Smooth muscle cell (in vitro differentiated cells): ENCODE data around the gene RASAL1. TPM values are rescaled to one million over a fixed set of nuclear protein-coding genes. Genes with fewer than 3 reads are reported as not detected.

Experiments used
- DNase-seq: peaks from one replicate; lab custom pipeline; 2025; ENCODE audit not compliant: unreplicated experiment; lab: John Stamatoyannopoulos, UW
- H2AFZ ChIP-seq: fragments of 200-600 bp; sonication (generic); 2 replicates; pipeline ENCODE4 v1.6.0; 2016; ENCODE audit warnings: antibody characterized with exemption, low read depth, mild to moderate bottlenecking
- H3F3A ChIP-seq: fragments of 200-600 bp; sonication (generic); 2 replicates; pipeline ENCODE4 v1.6.0; 2017; ENCODE audit warnings: antibody characterized with exemption, low read depth
- H3K27ac ChIP-seq: fragments of 200-600 bp; sonication (generic); 2 replicates; pipeline ENCODE4 v1.5.1; 2016; ENCODE audit warnings: low read depth, mild to moderate bottlenecking
- H3K27me3 ChIP-seq: fragments of 200-600 bp; sonication (generic); 2 replicates; pipeline ENCODE4 v1.6.1; 2016; ENCODE audit warnings: low read depth, mild to moderate bottlenecking
- H3K36me3 ChIP-seq: fragments of 200-600 bp; sonication (generic); 2 replicates; pipeline ENCODE4 v1.5.1; 2016; ENCODE audit warnings: low read depth
- H3K4me1 ChIP-seq: fragments of 200-600 bp; sonication (generic); 2 replicates; pipeline ENCODE4 v1.5.1; 2016; ENCODE audit warnings: low read depth
- H3K4me2 ChIP-seq: fragments of 200-600 bp; sonication (generic); 2 replicates; pipeline ENCODE4 v1.6.0; 2016; ENCODE audit warnings: mild to moderate bottlenecking
- H3K4me3 ChIP-seq: fragments of 200-600 bp; sonication (generic); 2 replicates; pipeline ENCODE4 v1.5.1; 2016; ENCODE audit warnings: mild to moderate bottlenecking
- H3K79me2 ChIP-seq: fragments of 200-600 bp; sonication (generic); 2 replicates; pipeline ENCODE4 v1.6.0; 2016; ENCODE audit warnings: low read depth, mild to moderate bottlenecking
- H3K9ac ChIP-seq: fragments of 200-600 bp; sonication (generic); 2 replicates; pipeline ENCODE4 v1.6.0; 2016; ENCODE audit warnings: low read depth
- H3K9me3 ChIP-seq: fragments of 200-600 bp; sonication (generic); replicated peaks from 2 replicates; pipeline ENCODE4 v1.5.1; 2016; ENCODE audit warnings: low read depth
- H4K20me1 ChIP-seq: fragments of 200-600 bp; sonication (generic); 2 replicates; pipeline ENCODE4 v1.6.0; 2016; ENCODE audit warnings: low read depth
- WGBS: methylation state at CpG from one replicate; pipeline ENCODE4 v1.1.7; 2016; ENCODE audit warnings: low lambda C conversion rate; 5-methylcytosine and 5-hydroxymethylcytosine counted together
- polyA plus RNA-seq: library from polyadenylated mRNA; unstranded; fragments of >200 nt; fragmentation: Nextera tagmentation; extraction: Ambion mirVana; gene quantifications from 2 replicates; pipeline ENCODE4 v1.2.1, GENCODE V29; 2016
- total RNA-seq: library from RNA; depleted of rRNA; stranded (reverse); fragments of >200 nt; gene quantifications from 2 replicates; pipeline ENCODE4 v1.2.3, GENCODE V29; 2014
- TF ChIP-seq, protein P1 (sequence below): fragments of 200-600 bp; sonication (generic); IDR thresholded peaks from 2 replicates; pipeline ENCODE4 v1.5.1; 2017; ENCODE audit warnings: borderline replicate concordance, mild to moderate bottlenecking, antibody characterized with exemption; ENCODE audit not compliant: insufficient read depth, poor library complexity, severe bottlenecking

Gene RASAL1
- total and polyA plus RNA-seq, 2 experiments from 2014 or later = not detected

DNA sequence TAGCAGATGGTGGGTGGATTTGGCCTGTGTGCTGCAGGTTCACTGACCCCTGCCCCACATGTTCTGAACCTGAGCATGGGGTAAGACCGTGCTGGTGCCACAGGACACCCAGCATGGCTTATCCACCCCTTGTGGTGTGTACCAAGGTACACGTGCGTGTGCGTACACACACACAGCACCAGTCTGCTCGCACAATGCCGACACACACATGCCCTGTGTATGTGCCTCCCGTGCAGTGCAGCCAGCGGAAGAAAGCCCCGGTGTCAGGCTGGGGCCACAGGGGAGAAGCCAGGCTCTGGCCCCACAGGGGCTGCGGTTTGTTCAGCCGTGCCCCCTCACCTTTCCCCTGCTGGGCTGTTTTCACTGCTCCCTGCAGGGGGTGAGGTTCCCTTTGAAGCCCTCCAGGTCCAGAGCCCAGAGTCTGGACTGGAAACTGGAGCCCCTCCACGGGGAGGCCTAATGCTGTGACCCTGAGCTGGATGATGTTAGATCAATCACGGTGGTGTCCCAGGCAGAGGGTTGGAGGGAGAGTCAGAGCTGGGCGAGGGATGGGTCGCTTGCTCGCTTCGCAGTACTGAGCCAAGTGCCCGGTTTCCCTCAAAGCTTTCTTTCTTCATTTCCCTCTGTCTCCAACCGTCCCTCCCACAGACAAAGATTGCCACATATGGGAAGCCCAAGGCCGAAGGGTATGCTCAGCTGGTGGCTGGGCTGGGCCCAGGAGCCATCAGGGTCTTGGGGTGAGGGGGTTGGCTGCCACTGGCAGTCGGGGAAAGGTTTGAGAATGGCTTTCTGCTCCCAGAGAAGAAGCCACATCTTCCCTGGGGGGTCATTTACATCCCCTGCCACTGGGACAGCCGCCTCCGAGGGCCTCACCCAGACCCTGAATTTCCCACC lies 72.8 kb downstream of the RASAL1 start:
- H3K4me3 ChIP-seq = no peak overlapping the region
- H3K27me3 ChIP-seq = peaks cover 33% of the 10 kb centered on the region
- H4K20me1 ChIP-seq = no peaks in the 10 kb centered on the region
- H3K4me1 ChIP-seq = no peaks in the 10 kb centered on the region
- H3K9me3 ChIP-seq = no peaks in the 10 kb centered on the region
- 75% methylated on average over 23 of the region's 23 CpGs for WGBS
- H3K9ac ChIP-seq = no peak overlapping the region
- H3K4me2 ChIP-seq = no peak overlapping the region
- TF ChIP-seq, protein P1, sequence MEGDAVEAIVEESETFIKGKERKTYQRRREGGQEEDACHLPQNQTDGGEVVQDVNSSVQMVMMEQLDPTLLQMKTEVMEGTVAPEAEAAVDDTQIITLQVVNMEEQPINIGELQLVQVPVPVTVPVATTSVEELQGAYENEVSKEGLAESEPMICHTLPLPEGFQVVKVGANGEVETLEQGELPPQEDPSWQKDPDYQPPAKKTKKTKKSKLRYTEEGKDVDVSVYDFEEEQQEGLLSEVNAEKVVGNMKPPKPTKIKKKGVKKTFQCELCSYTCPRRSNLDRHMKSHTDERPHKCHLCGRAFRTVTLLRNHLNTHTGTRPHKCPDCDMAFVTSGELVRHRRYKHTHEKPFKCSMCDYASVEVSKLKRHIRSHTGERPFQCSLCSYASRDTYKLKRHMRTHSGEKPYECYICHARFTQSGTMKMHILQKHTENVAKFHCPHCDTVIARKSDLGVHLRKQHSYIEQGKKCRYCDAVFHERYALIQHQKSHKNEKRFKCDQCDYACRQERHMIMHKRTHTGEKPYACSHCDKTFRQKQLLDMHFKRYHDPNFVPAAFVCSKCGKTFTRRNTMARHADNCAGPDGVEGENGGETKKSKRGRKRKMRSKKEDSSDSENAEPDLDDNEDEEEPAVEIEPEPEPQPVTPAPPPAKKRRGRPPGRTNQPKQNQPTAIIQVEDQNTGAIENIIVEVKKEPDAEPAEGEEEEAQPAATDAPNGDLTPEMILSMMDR = no peak
- no peaks in the 10 kb centered on the region for H3K79me2 ChIP-seq
- DNase-seq = no peak
- no peak overlapping the region for H3K27ac ChIP-seq
- H3K36me3 ChIP-seq = no peaks in the 10 kb centered on the region
- no peaks in the 10 kb centered on the region for H3F3A ChIP-seq
- H2AFZ ChIP-seq = no peak overlapping the region

GRCh38 chr12:113061061-113061694 lies 74.4 kb downstream of the RASAL1 start:
- Histone ChIP-seq H3K79me2 (no peaks in the 10 kb centered on the region), H3K9me3 (no peaks in the 10 kb centered on the region), H3F3A (no peaks in the 10 kb centered on the region), H3K36me3 (no peaks in the 10 kb centered on the region), H3K27ac (no peak overlapping the region), H3K4me3 (no peak overlapping the region), H4K20me1 (no peaks in the 10 kb centered on the region), H3K4me2 (no peak overlapping the region), H2AFZ (no peak overlapping the region), H3K27me3 (peaks cover 49% of the 10 kb centered on the region), H3K9ac (no peak overlapping the region), H3K4me1 (peaks cover 8% of the 10 kb centered on the region)
- DNase-seq = no peak
- TF ChIP-seq, protein P1 = no peak
- WGBS = 81% methylated on average over 10 of the region's 10 CpGs

- Histone ChIP-seq H3K27me3 (peaks cover 56% of the 10 kb centered on the region), H3K4me2 (no peak overlapping the region), H3K36me3 (no peaks in the 10 kb centered on the region), H3K27ac (no peak overlapping the region), H2AFZ (no peak overlapping the region), H3K4me1 (peaks cover 8% of the 10 kb centered on the region), H4K20me1 (no peaks in the 10 kb centered on the region), H3K4me3 (no peak overlapping the region), H3F3A (no peaks in the 10 kb centered on the region), H3K9me3 (no peaks in the 10 kb centered on the region), H3K9ac (no peak overlapping the region), H3K79me2 (no peaks in the 10 kb centered on the region)
- DNase-seq = no peak
- TF ChIP-seq, protein P1 = no peak
- WGBS = 85% methylated on average over 7 of the region's 7 CpGs
Measured at GRCh38 chr12:113060336-113060960, 75.1 kb downstream of the RASAL1 start.
